ENCODE results near the gene SPATS2. TPM values are rescaled to one million over a fixed set of nuclear protein-coding genes. Genes with fewer than 3 reads are reported as not detected.

SPATS2 gene
- total RNA-seq, 4 donors from 2014 or later, result 10.5 to 39.3 (median 21.0) TPM

GRCh38 chr12:49462083-49462744 is 95.0 kb downstream of the SPATS2 start:
- H3K36me3 ChIP-seq, result no peaks in the 10 kb centered on the region
- H3K4me3 ChIP-seq, result no peak overlapping the region
- no peaks in the 10 kb centered on the region for H3K27me3 ChIP-seq
- no peak for DNase-seq
- intact Hi-C loops (cut with DNase I; ENCODE audit: low total_unique reads) (no loop called here), in situ Hi-C loops (cut with MboI; ENCODE audit: low pct_ligation_motif_present in 1 of 4, low pct_unique_long_range_greater_than_20kb in 1 of 4, low sequenced_read_pairs in 3 of 4) (no loop called here)
- H3K27ac ChIP-seq, result no peak overlapping the region
- WGBS, 2 donors (ENCODE audit: low coverage in 1 of 2), result 83 to 88% methylated on average over 7 to 11 of the region's 11 CpGs
- H3K9me3 ChIP-seq, result no peaks in the 10 kb centered on the region
- no peaks in the 10 kb centered on the region for H3K4me1 ChIP-seq
- no peak for TF ChIP-seq POLR2A (IDR thresholded peaks at IDR 0.05)
- no peak for TF ChIP-seq POLR2AphosphoS5 (IDR thresholded peaks at IDR 0.05)
- no peak for TF ChIP-seq CTCF (IDR thresholded peaks at IDR 0.05)
- TF ChIP-seq EP300 (IDR thresholded peaks at IDR 0.05; ENCODE audit: low read depth), result no peak

GRCh38 chr12:49465132-49465531 is 97.9 kb downstream of the SPATS2 start:
- Histone ChIP-seq H3K9me3 (no peaks in the 10 kb centered on the region), H3K27ac (no peak overlapping the region), H3K27me3 (no peaks in the 10 kb centered on the region), H3K4me3 (no peak overlapping the region), H3K4me1 (no peaks in the 10 kb centered on the region), H3K36me3 (no peaks in the 10 kb centered on the region)
- intact Hi-C loops (cut with DNase I; ENCODE audit: low total_unique reads) (no loop called here), in situ Hi-C loops (cut with MboI; ENCODE audit: low pct_ligation_motif_present in 1 of 4, low pct_unique_long_range_greater_than_20kb in 1 of 4, low sequenced_read_pairs in 3 of 4) (no loop called here)
- 98 to 100% methylated on average over 2 of the region's 2 CpGs for WGBS, 2 donors (ENCODE audit: low coverage in 1 of 2)
- TF ChIP-seq EP300 (IDR thresholded peaks at IDR 0.05; ENCODE audit: low read depth) (no peak), POLR2A (IDR thresholded peaks at IDR 0.05) (no peak), CTCF (IDR thresholded peaks at IDR 0.05) (no peak), POLR2AphosphoS5 (IDR thresholded peaks at IDR 0.05) (no peak)
- no peak for DNase-seq

GRCh38 chr12:49470986-49471385 is 103.7 kb downstream of the SPATS2 start:
- DNase-seq, result no peak

GRCh38 chr12:49471557-49471956 is 104.3 kb downstream of the SPATS2 start:
- 95% methylated on average over 1 of the region's 1 CpG; no CpG with 5 or more reads in 1 of the 2 donors for WGBS, 2 donors (ENCODE audit: low coverage in 1 of 2)
- TF ChIP-seq CTCF (IDR thresholded peaks at IDR 0.05) (no peak), POLR2AphosphoS5 (IDR thresholded peaks at IDR 0.05) (no peak)
- Histone ChIP-seq H3K9me3 (no peaks in the 10 kb centered on the region), H3K4me1 (no peaks in the 10 kb centered on the region), H3K27ac (no peak overlapping the region), H3K36me3 (no peaks in the 10 kb centered on the region), H3K27me3 (no peaks in the 10 kb centered on the region), H3K4me3 (no peak overlapping the region)
- in situ Hi-C loops (cut with MboI; ENCODE audit: low pct_ligation_motif_present in 1 of 4, low pct_unique_long_range_greater_than_20kb in 1 of 4, low sequenced_read_pairs in 3 of 4), result no loop called here
- DNase-seq, result no peak
- intact Hi-C loops (cut with DNase I; ENCODE audit: low total_unique reads), result no loop called here

More at GRCh38 chr12:49470986-49471385, 103.7 kb downstream of the SPATS2 start:
- Histone ChIP-seq H3K27me3 (no peaks in the 10 kb centered on the region), H3K36me3 (no peaks in the 10 kb centered on the region), H3K4me1 (no peaks in the 10 kb centered on the region), H3K4me3 (no peak overlapping the region), H3K27ac (no peak overlapping the region), H3K9me3 (no peaks in the 10 kb centered on the region)
- intact Hi-C loops (cut with DNase I; ENCODE audit: low total_unique reads), result no loop called here
- in situ Hi-C loops (cut with MboI; ENCODE audit: low pct_ligation_motif_present in 1 of 4, low pct_unique_long_range_greater_than_20kb in 1 of 4, low sequenced_read_pairs in 3 of 4), result no loop called here
- TF ChIP-seq CTCF (IDR thresholded peaks at IDR 0.05) (no peak), EP300 (IDR thresholded peaks at IDR 0.05; ENCODE audit: low read depth) (no peak), POLR2AphosphoS5 (IDR thresholded peaks at IDR 0.05) (no peak), POLR2A (IDR thresholded peaks at IDR 0.05) (no peak)

Measured in transverse colon (tissue), 4 donors.